Measurements from ENCODE around the gene RGS3.

DNA sequence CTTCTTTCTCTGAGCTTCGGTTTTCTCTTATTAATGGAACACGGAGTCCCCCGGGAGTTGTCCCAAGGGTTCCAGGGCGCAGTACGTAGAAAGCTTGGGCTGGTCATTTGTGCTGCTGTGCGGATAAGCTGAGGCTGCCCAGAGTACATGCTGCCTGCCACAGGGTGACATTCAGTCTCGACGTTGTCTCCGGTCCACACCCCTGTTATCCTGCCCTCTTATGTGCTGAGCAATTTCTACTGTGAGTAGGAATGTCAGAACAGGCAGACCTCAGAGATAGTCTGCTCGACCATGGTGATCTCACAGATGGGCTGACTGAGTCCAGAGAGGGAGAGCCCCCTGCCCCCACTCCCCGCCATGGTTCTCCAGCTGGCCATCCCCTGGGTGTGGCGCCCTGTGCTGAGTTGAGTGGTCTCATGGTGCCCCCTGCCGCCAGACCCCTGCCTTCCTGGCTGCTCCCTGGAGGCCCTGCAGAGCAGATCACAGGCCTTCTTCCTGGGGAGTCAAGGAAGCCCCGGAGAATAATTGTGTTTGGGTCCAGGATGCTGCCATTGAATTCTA, 124.0 kb downstream of the RGS3 start:
- TF ChIP-seq, protein P1, sequence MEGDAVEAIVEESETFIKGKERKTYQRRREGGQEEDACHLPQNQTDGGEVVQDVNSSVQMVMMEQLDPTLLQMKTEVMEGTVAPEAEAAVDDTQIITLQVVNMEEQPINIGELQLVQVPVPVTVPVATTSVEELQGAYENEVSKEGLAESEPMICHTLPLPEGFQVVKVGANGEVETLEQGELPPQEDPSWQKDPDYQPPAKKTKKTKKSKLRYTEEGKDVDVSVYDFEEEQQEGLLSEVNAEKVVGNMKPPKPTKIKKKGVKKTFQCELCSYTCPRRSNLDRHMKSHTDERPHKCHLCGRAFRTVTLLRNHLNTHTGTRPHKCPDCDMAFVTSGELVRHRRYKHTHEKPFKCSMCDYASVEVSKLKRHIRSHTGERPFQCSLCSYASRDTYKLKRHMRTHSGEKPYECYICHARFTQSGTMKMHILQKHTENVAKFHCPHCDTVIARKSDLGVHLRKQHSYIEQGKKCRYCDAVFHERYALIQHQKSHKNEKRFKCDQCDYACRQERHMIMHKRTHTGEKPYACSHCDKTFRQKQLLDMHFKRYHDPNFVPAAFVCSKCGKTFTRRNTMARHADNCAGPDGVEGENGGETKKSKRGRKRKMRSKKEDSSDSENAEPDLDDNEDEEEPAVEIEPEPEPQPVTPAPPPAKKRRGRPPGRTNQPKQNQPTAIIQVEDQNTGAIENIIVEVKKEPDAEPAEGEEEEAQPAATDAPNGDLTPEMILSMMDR (conservative IDR thresholded peaks at IDR 0.05): no peak
- no peak for TF ChIP-seq ZFX (IDR thresholded peaks at IDR 0.05)
